ENCODE measurements around the gene ZBTB47. TPM values are rescaled to one million over a fixed set of nuclear protein-coding genes. Genes with fewer than 3 reads are reported as not detected.
A peak's percentile ranks its signal among the peaks of the same experiment; 100 is the strongest.

ZBTB47 gene
- total and polyA plus RNA-seq, 10 donors, result 2.1 to 22.2 (median 14.4) TPM

- H3K4me3 ChIP-seq, result no peak overlapping the region
- peaks cover 0 to 47% (median 12%) of the 10 kb centered on the region in 7 donors for H3K27me3 ChIP-seq (replicated peaks in 1 of 7)
- no peak for TF ChIP-seq CTCF (IDR thresholded peaks at IDR 0.05 in 8 of 11, conservative IDR thresholded peaks at IDR 0.05 in 3 of 11)
- no peak for TF ChIP-seq POLR2AphosphoS5 (IDR thresholded peaks at IDR 0.05)
- no peak for TF ChIP-seq POLR2A (IDR thresholded peaks at IDR 0.05)
- H3K36me3 ChIP-seq, result no peaks in the 10 kb centered on the region
- H3K4me1 ChIP-seq, result peaks cover 0 to 10% (median 3%) of the 10 kb centered on the region in 6 donors
- no peak overlapping the region for H3K27ac ChIP-seq
- no peak for DNase-seq
- WGBS, 5 donors, result 61 to 74% (median 65%) methylated on average over 9 to 10 of the region's 10 CpGs
- intact Hi-C loops (cut with DNase I; ENCODE audit: low total_unique reads), result no loop called here
- no peaks in the 10 kb centered on the region for H3K9me3 ChIP-seq
Observed at GRCh38 chr3:42683875-42684598, 30.5 kb downstream of the ZBTB47 start.

- no peaks in the 10 kb centered on the region for H3K9me3 ChIP-seq
- peaks cover 0 to 10% (median 3%) of the 10 kb centered on the region in 6 donors for H3K4me1 ChIP-seq
- intact Hi-C loops (cut with DNase I; ENCODE audit: low total_unique reads), result no loop called here
- no peak overlapping the region for H3K27ac ChIP-seq
- H3K4me3 ChIP-seq, result no peak overlapping the region
- TF ChIP-seq POLR2AphosphoS5 (IDR thresholded peaks at IDR 0.05) (no peak), CTCF (IDR thresholded peaks at IDR 0.05 in 8 of 11, conservative IDR thresholded peaks at IDR 0.05 in 3 of 11) (no peak), POLR2A (IDR thresholded peaks at IDR 0.05) (no peak)
- 77 to 85% (median 81%) methylated on average over 7 of the region's 7 CpGs for WGBS, 5 donors
- DNase-seq, result no peak
- H3K36me3 ChIP-seq, result no peaks in the 10 kb centered on the region
- H3K27me3 ChIP-seq (replicated peaks in 1 of 7), result peaks cover 0 to 47% (median 12%) of the 10 kb centered on the region in 7 donors
Observed at GRCh38 chr3:42684632-42685362, 31.3 kb downstream of the ZBTB47 start.

GRCh38 chr3:42685363-42685881 is 31.9 kb downstream of the ZBTB47 start, which contains the start of gene KLHL40:
TSS of gene KLHL40 (plus strand) at chr3:42685537. CDS start at chr3:42685619, 82 bp downstream.
- peak within 1 kb of the TSS in 1 of 8 donors; percentile 32 for H3K4me3 ChIP-seq
- DNase-seq, result peak; percentile 53
- intact Hi-C loops (cut with DNase I; ENCODE audit: low total_unique reads), result no loop called here

More at GRCh38 chr3:42685363-42685881, 31.9 kb downstream of the ZBTB47 start, which contains the start of gene KLHL40:
- no peak for TF ChIP-seq POLR2A (IDR thresholded peaks at IDR 0.05)
- TF ChIP-seq CTCF (IDR thresholded peaks at IDR 0.05 in 8 of 11, conservative IDR thresholded peaks at IDR 0.05 in 3 of 11), result no peak
- TF ChIP-seq POLR2AphosphoS5 (IDR thresholded peaks at IDR 0.05), result no peak
- H3K9me3 ChIP-seq, result no peaks in the 10 kb centered on the region
- H3K27me3 ChIP-seq (replicated peaks in 1 of 7), result peaks cover 0 to 47% (median 12%) of the 10 kb centered on the region in 7 donors
- WGBS, 5 donors, result 17 to 79% (median 48%) methylated on average over 1 to 34 of the region's 34 CpGs
- peaks cover 0 to 10% (median 3%) of the 10 kb centered on the region in 6 donors for H3K4me1 ChIP-seq
- no peak within 1 kb of the TSS for H3K27ac ChIP-seq
- no peaks in the 10 kb centered on the region for H3K36me3 ChIP-seq

Measured in spleen (tissue), 11 donors.